ENCODE measurements around the gene PPP1R9B. TPM values are rescaled to one million over a fixed set of nuclear protein-coding genes. Genes with fewer than 3 reads are reported as not detected.

PPP1R9B gene
- total RNA-seq, 3 donors from 2014 or later = 70.2 to 82.2 (median 76.6) TPM

- Mint-ChIP-seq H3K36me3 (ENCODE audit: insufficient read depth) (no peaks in the 10 kb centered on the region), H3K4me1 (ENCODE audit: low read depth) (peaks cover 7% of the 10 kb centered on the region), H3K27me3 (ENCODE audit: low read depth) (peaks cover 17% of the 10 kb centered on the region), H3K4me3 (no peak overlapping the region), H3K9me3 (no peaks in the 10 kb centered on the region)
- no peak for DNase-seq
- no peak for ATAC-seq
Measured at GRCh38 chr17:50125420-50125997, 25.0 kb downstream of the PPP1R9B start.

- DNase-seq = no peak
- ATAC-seq = no peak
- Mint-ChIP-seq H3K4me3 (no peak overlapping the region), H3K9me3 (no peaks in the 10 kb centered on the region), H3K4me1 (ENCODE audit: low read depth) (peaks cover 6% of the 10 kb centered on the region), H3K36me3 (ENCODE audit: insufficient read depth) (no peaks in the 10 kb centered on the region), H3K27me3 (ENCODE audit: low read depth) (peaks cover 20% of the 10 kb centered on the region)
Measured at GRCh38 chr17:50123649-50124349, 26.7 kb downstream of the PPP1R9B start.

- Mint-ChIP-seq H3K4me3 (no peak overlapping the region), H3K9me3 (no peaks in the 10 kb centered on the region), H3K36me3 (ENCODE audit: insufficient read depth) (no peaks in the 10 kb centered on the region), H3K4me1 (ENCODE audit: low read depth) (peaks cover 2% of the 10 kb centered on the region), H3K27me3 (ENCODE audit: low read depth) (peaks cover 22% of the 10 kb centered on the region)
- no peak for ATAC-seq
- DNase-seq = no peak
Measured at GRCh38 chr17:50122945-50123344, 27.5 kb downstream of the PPP1R9B start.

- peaks cover 7% of the 10 kb centered on the region for H3K4me1 Mint-ChIP-seq (ENCODE audit: low read depth)
- DNase-seq (no peak), ATAC-seq (no peak)
- no peaks in the 10 kb centered on the region for H3K36me3 Mint-ChIP-seq (ENCODE audit: insufficient read depth)
- H3K4me3 Mint-ChIP-seq = no peak overlapping the region
- H3K27me3 Mint-ChIP-seq (ENCODE audit: low read depth) = peaks cover 34% of the 10 kb centered on the region
- no peaks in the 10 kb centered on the region for H3K9me3 Mint-ChIP-seq
Measured at GRCh38 chr17:50120475-50121253, 29.8 kb downstream of the PPP1R9B start.

- Mint-ChIP-seq H3K4me1 (ENCODE audit: low read depth) (peaks cover 10% of the 10 kb centered on the region), H3K9me3 (no peaks in the 10 kb centered on the region), H3K36me3 (ENCODE audit: insufficient read depth) (no peaks in the 10 kb centered on the region), H3K27me3 (ENCODE audit: low read depth) (peaks cover 41% of the 10 kb centered on the region), H3K4me3 (no peak overlapping the region)
- ATAC-seq = no peak
- no peak for DNase-seq
Measured at GRCh38 chr17:50118828-50119218, 31.7 kb downstream of the PPP1R9B start.

GRCh38 chr17:50118076-50118827 is 32.2 kb downstream of the PPP1R9B start:
- ATAC-seq (no peak), DNase-seq (no peak)
- H3K36me3 Mint-ChIP-seq (ENCODE audit: insufficient read depth) = no peaks in the 10 kb centered on the region
- peaks cover 10% of the 10 kb centered on the region for H3K4me1 Mint-ChIP-seq (ENCODE audit: low read depth)
- H3K27me3 Mint-ChIP-seq (ENCODE audit: low read depth) = peaks cover 41% of the 10 kb centered on the region
- H3K4me3 Mint-ChIP-seq = no peak overlapping the region
- no peaks in the 10 kb centered on the region for H3K9me3 Mint-ChIP-seq

GRCh38 chr17:50117202-50118051 is 33.0 kb downstream of the PPP1R9B start:
- Mint-ChIP-seq H3K9me3 (no peaks in the 10 kb centered on the region), H3K4me1 (ENCODE audit: low read depth) (peaks cover 10% of the 10 kb centered on the region), H3K27me3 (ENCODE audit: low read depth) (peaks cover 38% of the 10 kb centered on the region), H3K36me3 (ENCODE audit: insufficient read depth) (no peaks in the 10 kb centered on the region), H3K4me3 (peak overlapping the region; percentile 37)
- ATAC-seq (peak; percentile 95 to 97), DNase-seq (peak; percentile 61)

GRCh38 chr17:50115756-50116155 is 34.7 kb downstream of the PPP1R9B start:
- H3K4me1 Mint-ChIP-seq (ENCODE audit: low read depth) = peaks cover 10% of the 10 kb centered on the region
- no peak for DNase-seq
- no peak for ATAC-seq
- no peaks in the 10 kb centered on the region for H3K9me3 Mint-ChIP-seq
- no peaks in the 10 kb centered on the region for H3K36me3 Mint-ChIP-seq (ENCODE audit: insufficient read depth)
- H3K4me3 Mint-ChIP-seq = no peak overlapping the region
- H3K27me3 Mint-ChIP-seq (ENCODE audit: low read depth) = peaks cover 31% of the 10 kb centered on the region

GRCh38 chr17:50114849-50115357 is 35.6 kb downstream of the PPP1R9B start:
- no peak overlapping the region for H3K4me3 Mint-ChIP-seq
- no peaks in the 10 kb centered on the region for H3K36me3 Mint-ChIP-seq (ENCODE audit: insufficient read depth)
- peak; percentile 15 for DNase-seq
- H3K9me3 Mint-ChIP-seq = no peaks in the 10 kb centered on the region
- H3K27me3 Mint-ChIP-seq (ENCODE audit: low read depth) = peaks cover 27% of the 10 kb centered on the region
- peaks cover 10% of the 10 kb centered on the region for H3K4me1 Mint-ChIP-seq (ENCODE audit: low read depth)
- ATAC-seq = peak in 1 of 2 donors; percentile 33

GRCh38 chr17:50114401-50114800 is 36.1 kb downstream of the PPP1R9B start:
- peaks cover 10% of the 10 kb centered on the region for H3K4me1 Mint-ChIP-seq (ENCODE audit: low read depth)
- H3K36me3 Mint-ChIP-seq (ENCODE audit: insufficient read depth) = no peaks in the 10 kb centered on the region
- DNase-seq (no peak), ATAC-seq (no peak)
- H3K4me3 Mint-ChIP-seq = no peak overlapping the region
- H3K9me3 Mint-ChIP-seq = no peaks in the 10 kb centered on the region
- peaks cover 27% of the 10 kb centered on the region for H3K27me3 Mint-ChIP-seq (ENCODE audit: low read depth)

- H3K36me3 Mint-ChIP-seq (ENCODE audit: insufficient read depth) = peaks cover 1% of the 10 kb centered on the region
- no peak overlapping the region for H3K4me3 Mint-ChIP-seq
- no peaks in the 10 kb centered on the region for H3K9me3 Mint-ChIP-seq
- DNase-seq = no peak
- ATAC-seq = no peak
- peaks cover 10% of the 10 kb centered on the region for H3K4me1 Mint-ChIP-seq (ENCODE audit: low read depth)
- H3K27me3 Mint-ChIP-seq (ENCODE audit: low read depth) = peaks cover 26% of the 10 kb centered on the region
Measured at GRCh38 chr17:50113624-50114320, 36.7 kb downstream of the PPP1R9B start.

- Mint-ChIP-seq H3K4me1 (ENCODE audit: low read depth) (peaks cover 10% of the 10 kb centered on the region), H3K36me3 (ENCODE audit: insufficient read depth) (peaks cover 3% of the 10 kb centered on the region), H3K9me3 (no peaks in the 10 kb centered on the region), H3K27me3 (ENCODE audit: low read depth) (peaks cover 17% of the 10 kb centered on the region), H3K4me3 (no peak overlapping the region)
- no peak for DNase-seq
- ATAC-seq = no peak
Measured at GRCh38 chr17:50112694-50113093, 37.8 kb downstream of the PPP1R9B start.

All from activated T-cell treated with anti-CD3 and anti-CD28 coated beads, Interleukin-2, amount 50 U/mL, for 4 hours (primary cell).